Measurements from ENCODE around the gene NLGN1. TPM values are rescaled to one million over a fixed set of nuclear protein-coding genes. Genes with fewer than 3 reads are reported as not detected.

NLGN1 gene
- polyA plus RNA-seq, 2 of the 4 experiments (the other 2 are of a cell fraction): not detected

DNA sequence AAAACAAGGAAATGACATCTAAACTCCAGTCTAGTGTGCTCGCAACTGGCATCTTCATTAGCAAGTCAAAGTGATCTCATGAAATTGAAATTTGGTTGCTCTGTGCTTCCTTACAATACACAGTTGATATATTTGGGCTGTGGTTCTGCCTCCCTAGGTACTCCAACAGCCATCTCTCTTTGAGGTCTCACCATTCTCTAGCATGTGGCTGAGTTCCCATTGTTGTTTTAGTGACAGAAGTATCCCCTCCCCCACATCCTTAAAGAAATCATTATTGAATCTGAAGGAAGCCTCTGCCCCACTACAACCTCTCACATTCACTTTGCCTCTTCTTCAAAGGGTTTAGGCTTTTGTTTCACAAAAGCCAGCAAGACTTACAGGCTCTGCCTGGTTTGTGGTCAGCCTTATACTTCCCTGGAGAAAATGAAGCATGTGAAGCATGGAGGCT is 516.5 kb downstream of the NLGN1 start:
- CTCF ChIA-PET: no interaction called here
- POLR2A ChIA-PET: no interaction called here
- Histone ChIP-seq H3K9me3 (no peaks in the 10 kb centered on the region), H3K27ac (no peak overlapping the region), H3K4me1 (no peaks in the 10 kb centered on the region), H3K4me3 (no peak overlapping the region), H3K4me2 (no peak overlapping the region)
- 42% methylated on average over 1 of the region's 1 CpG for WGBS (ENCODE audit: missing lambda C conversion rate)
- no peak for FAIRE-seq
- TF ChIP-seq RNF2 (IDR thresholded peaks at IDR 0.05; ENCODE audit: borderline replicate concordance, low read depth) (no peak), CTCF (IDR thresholded peaks at IDR 0.05) (no peak), BHLHE40 (IDR thresholded peaks at IDR 0.05; ENCODE audit: low read depth, low read length) (no peak), USF2 (IDR thresholded peaks at IDR 0.05) (no peak), ATOH8 (CRISPR knock-in tag; IDR thresholded peaks at IDR 0.05; ENCODE audit: low read depth) (no peak), KDM5A (IDR thresholded peaks at IDR 0.05) (no peak), FOXS1 (CRISPR knock-in tag; IDR thresholded peaks at IDR 0.05) (no peak), HOXA7 (CRISPR knock-in tag; IDR thresholded peaks at IDR 0.05) (no peak), JUN (IDR thresholded peaks at IDR 0.05) (no peak), MYC (IDR thresholded peaks at IDR 0.05; ENCODE audit: borderline replicate concordance, low read length) (no peak), HOXB13 (CRISPR knock-in tag; IDR thresholded peaks at IDR 0.05; ENCODE audit: low read depth) (no peak), KDM1A (IDR thresholded peaks at IDR 0.05; ENCODE audit: low read depth) (no peak)
- ATAC-seq: no peak
- no peak for DNase-seq (ENCODE audit: low read depth in 1 of 2, low spot score in 1 of 2)

- Histone ChIP-seq H3K9me3 (no peaks in the 10 kb centered on the region), H3K4me3 (no peak overlapping the region), H3K27ac (no peak overlapping the region), H3K4me2 (no peak overlapping the region), H3K4me1 (no peaks in the 10 kb centered on the region)
- FAIRE-seq (no peak), DNase-seq (ENCODE audit: low read depth in 1 of 2, low spot score in 1 of 2) (no peak), ATAC-seq (no peak)
- POLR2A ChIA-PET: no interaction called here
- TF ChIP-seq NPAS2 (CRISPR knock-in tag; IDR thresholded peaks at IDR 0.05; ENCODE audit: borderline replicate concordance): no peak
- TF ChIP-seq MAFK (IDR thresholded peaks at IDR 0.05; ENCODE audit: partially characterized antibody): peak; percentile 45
- TF ChIP-seq ZSCAN20 (CRISPR knock-in tag; IDR thresholded peaks at IDR 0.05): no peak
- CTCF ChIA-PET: no interaction called here
Measured at GRCh38 chr3:173916799-173917198, 519.3 kb downstream of the NLGN1 start.

DNA sequence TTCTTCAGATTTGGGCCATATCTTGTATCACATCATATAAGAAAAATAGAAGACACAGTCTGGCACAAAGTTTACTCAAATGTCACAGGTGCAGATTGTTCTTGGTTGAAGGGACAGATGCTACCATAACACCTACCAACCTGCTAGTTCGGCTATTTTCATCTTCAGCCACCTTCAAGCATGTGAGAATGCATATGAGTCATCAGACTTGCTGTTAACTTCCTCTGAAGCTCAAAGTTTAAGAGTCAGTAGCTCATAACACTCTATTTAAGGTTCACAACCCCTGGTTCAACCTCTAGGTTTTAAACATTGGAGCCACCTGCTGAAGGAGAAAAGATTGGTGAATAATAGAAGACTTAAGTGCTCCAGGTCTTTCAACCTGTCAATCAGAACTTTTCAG is 522.8 kb downstream of the NLGN1 start:
- no peak for ATAC-seq
- CTCF ChIA-PET: no interaction called here
- DNase-seq (ENCODE audit: low read depth in 1 of 2, low spot score in 1 of 2): no peak

More for the DNA sequence above, 522.8 kb downstream of the NLGN1 start:
- TF ChIP-seq, protein P1, sequence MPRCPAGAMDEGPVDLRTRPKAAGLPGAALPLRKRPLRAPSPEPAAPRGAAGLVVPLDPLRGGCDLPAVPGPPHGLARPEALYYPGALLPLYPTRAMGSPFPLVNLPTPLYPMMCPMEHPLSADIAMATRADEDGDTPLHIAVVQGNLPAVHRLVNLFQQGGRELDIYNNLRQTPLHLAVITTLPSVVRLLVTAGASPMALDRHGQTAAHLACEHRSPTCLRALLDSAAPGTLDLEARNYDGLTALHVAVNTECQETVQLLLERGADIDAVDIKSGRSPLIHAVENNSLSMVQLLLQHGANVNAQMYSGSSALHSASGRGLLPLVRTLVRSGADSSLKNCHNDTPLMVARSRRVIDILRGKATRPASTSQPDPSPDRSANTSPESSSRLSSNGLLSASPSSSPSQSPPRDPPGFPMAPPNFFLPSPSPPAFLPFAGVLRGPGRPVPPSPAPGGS (IDR thresholded peaks at IDR 0.05): no peak
- no peak for TF ChIP-seq USF2 (IDR thresholded peaks at IDR 0.05)
- no peak for TF ChIP-seq CBX2 (IDR thresholded peaks at IDR 0.05; ENCODE audit: borderline replicate concordance, low read depth)
- no peak for TF ChIP-seq SREBF2 (IDR thresholded peaks at IDR 0.05)
- no peak for TF ChIP-seq NFE2L2 (conservative IDR thresholded peaks at IDR 0.05; ENCODE audit: low read length)
- no peak for TF ChIP-seq ZSCAN20 (CRISPR knock-in tag; IDR thresholded peaks at IDR 0.05)
- TF ChIP-seq RCOR1 (IDR thresholded peaks at IDR 0.05; ENCODE audit: low read depth, low read length): no peak
- TF ChIP-seq, protein P2, sequence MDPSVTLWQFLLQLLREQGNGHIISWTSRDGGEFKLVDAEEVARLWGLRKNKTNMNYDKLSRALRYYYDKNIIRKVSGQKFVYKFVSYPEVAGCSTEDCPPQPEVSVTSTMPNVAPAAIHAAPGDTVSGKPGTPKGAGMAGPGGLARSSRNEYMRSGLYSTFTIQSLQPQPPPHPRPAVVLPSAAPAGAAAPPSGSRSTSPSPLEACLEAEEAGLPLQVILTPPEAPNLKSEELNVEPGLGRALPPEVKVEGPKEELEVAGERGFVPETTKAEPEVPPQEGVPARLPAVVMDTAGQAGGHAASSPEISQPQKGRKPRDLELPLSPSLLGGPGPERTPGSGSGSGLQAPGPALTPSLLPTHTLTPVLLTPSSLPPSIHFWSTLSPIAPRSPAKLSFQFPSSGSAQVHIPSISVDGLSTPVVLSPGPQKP (IDR thresholded peaks at IDR 0.05; ENCODE audit: low read depth, low read length): no peak
- TF ChIP-seq BHLHE40 (IDR thresholded peaks at IDR 0.05; ENCODE audit: low read depth, low read length): no peak
- TF ChIP-seq RFX5 (IDR thresholded peaks at IDR 0.05): no peak
- no peak for TF ChIP-seq ATOH8 (CRISPR knock-in tag; IDR thresholded peaks at IDR 0.05; ENCODE audit: low read depth)
- TF ChIP-seq ZFP36 (IDR thresholded peaks at IDR 0.05; ENCODE audit: borderline replicate concordance, partially characterized antibody): no peak
- TF ChIP-seq NR3C1 (IDR thresholded peaks at IDR 0.05): no peak
- no peak for TF ChIP-seq CHD2 (IDR thresholded peaks at IDR 0.05; ENCODE audit: low read length, partially characterized antibody)
- Histone ChIP-seq H3K9me3 (no peaks in the 10 kb centered on the region), H3K4me3 (no peak overlapping the region), H3K27ac (no peak overlapping the region), H3K4me1 (no peaks in the 10 kb centered on the region), H3K4me2 (no peak overlapping the region)
- FAIRE-seq: no peak
- POLR2A ChIA-PET: no interaction called here
- WGBS (ENCODE audit: missing lambda C conversion rate): 0% methylated on average over 1 of the region's 1 CpG
